Cardiac muscle cell (in vitro differentiated cells and primary cell): ENCODE data around the gene R3HCC1L. TPM values are rescaled to one million over a fixed set of nuclear protein-coding genes. Genes with fewer than 3 reads are reported as not detected.
A peak's percentile ranks its signal among the peaks of the same experiment; 100 is the strongest.

Experiments
- DNase-seq, 2 donors: peaks; one replicate each; pipeline versions ENCODE4 v3.0.0 to v3.0.0-alpha.2; 2010 to 2017; ENCODE audit warnings: low read depth in 1 of 2, low spot score in 1 of 2
- H3K27ac ChIP-seq: fragments of 200-600 bp; sonication (generic); 2 replicates; pipeline ENCODE4 v1.5.1; 2016
- H3K27me3 ChIP-seq: fragments of 200-600 bp; sonication (generic); 2 replicates; pipeline ENCODE4 v1.6.0; 2016; ENCODE audit warnings: control low read depth
- H3K36me3 ChIP-seq: fragments of 200-600 bp; sonication (generic); 2 replicates; pipeline ENCODE4 v1.5.1; 2016; ENCODE audit warnings: control low read depth
- H3K4me1 ChIP-seq: fragments of 200-600 bp; sonication (generic); 2 replicates; pipeline ENCODE4 v1.8.1; 2017; ENCODE audit warnings: low read depth, mild to moderate bottlenecking, mixed run types
- H3K4me3 ChIP-seq: fragments of 200-600 bp; sonication (generic); 2 replicates; pipeline ENCODE4 v1.5.1; 2016; ENCODE audit warnings: mild to moderate bottlenecking
- H3K9me3 ChIP-seq: fragments of 200-600 bp; sonication (generic); 2 replicates; pipeline ENCODE4 v1.5.1; 2017; ENCODE audit warnings: low read depth, mild to moderate bottlenecking, control low read depth
- polyA plus RNA-seq: library from polyadenylated mRNA; unstranded; fragments of >200 nt; fragmentation: Nextera tagmentation; extraction: Ambion mirVana; gene quantifications from 2 replicates; pipeline ENCODE4 v1.2.1, GENCODE V29; 2016
- total RNA-seq: library from RNA; depleted of rRNA; stranded (reverse); fragments of >200 nt; gene quantifications from 2 replicates; pipeline ENCODE4 v1.2.3, GENCODE V29; 2016
- TF ChIP-seq, protein P1 (sequence below): IDR thresholded peaks from 2 replicates; pipeline ENCODE4 v1.5.1; 2012; ENCODE audit warnings: low read depth, mild to moderate bottlenecking, low read length

R3HCC1L gene
- total and polyA plus RNA-seq, 2 experiments from 2014 or later: 15.8 to 16.9 TPM

DNA sequence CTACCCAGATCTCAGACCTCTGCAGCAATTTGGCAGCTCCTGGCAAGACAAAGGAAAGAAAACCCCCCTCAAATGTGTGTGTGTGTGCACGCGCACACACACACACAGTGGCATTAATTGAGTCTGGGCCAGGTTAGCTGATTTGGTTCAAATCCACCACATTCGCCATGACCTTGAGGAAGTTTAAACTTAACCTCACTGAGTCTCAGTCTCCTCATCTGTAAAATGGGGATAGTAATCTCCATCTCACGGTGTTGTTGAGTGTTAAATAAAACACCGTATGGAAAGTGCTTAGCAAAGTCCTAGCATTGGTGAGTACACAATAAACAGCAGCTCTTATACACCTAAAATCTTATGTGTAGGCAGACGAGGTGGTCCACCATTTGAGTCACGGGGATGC is 128.6 kb downstream of the R3HCC1L start:
- peaks cover 7% of the 10 kb centered on the region for H3K4me1 ChIP-seq
- H3K27me3 ChIP-seq: no peaks in the 10 kb centered on the region
- TF ChIP-seq, protein P1, sequence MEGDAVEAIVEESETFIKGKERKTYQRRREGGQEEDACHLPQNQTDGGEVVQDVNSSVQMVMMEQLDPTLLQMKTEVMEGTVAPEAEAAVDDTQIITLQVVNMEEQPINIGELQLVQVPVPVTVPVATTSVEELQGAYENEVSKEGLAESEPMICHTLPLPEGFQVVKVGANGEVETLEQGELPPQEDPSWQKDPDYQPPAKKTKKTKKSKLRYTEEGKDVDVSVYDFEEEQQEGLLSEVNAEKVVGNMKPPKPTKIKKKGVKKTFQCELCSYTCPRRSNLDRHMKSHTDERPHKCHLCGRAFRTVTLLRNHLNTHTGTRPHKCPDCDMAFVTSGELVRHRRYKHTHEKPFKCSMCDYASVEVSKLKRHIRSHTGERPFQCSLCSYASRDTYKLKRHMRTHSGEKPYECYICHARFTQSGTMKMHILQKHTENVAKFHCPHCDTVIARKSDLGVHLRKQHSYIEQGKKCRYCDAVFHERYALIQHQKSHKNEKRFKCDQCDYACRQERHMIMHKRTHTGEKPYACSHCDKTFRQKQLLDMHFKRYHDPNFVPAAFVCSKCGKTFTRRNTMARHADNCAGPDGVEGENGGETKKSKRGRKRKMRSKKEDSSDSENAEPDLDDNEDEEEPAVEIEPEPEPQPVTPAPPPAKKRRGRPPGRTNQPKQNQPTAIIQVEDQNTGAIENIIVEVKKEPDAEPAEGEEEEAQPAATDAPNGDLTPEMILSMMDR: no peak
- DNase-seq: no peak
- no peak overlapping the region for H3K4me3 ChIP-seq
- no peaks in the 10 kb centered on the region for H3K9me3 ChIP-seq
- no peak overlapping the region for H3K27ac ChIP-seq
- H3K36me3 ChIP-seq: no peaks in the 10 kb centered on the region

DNA sequence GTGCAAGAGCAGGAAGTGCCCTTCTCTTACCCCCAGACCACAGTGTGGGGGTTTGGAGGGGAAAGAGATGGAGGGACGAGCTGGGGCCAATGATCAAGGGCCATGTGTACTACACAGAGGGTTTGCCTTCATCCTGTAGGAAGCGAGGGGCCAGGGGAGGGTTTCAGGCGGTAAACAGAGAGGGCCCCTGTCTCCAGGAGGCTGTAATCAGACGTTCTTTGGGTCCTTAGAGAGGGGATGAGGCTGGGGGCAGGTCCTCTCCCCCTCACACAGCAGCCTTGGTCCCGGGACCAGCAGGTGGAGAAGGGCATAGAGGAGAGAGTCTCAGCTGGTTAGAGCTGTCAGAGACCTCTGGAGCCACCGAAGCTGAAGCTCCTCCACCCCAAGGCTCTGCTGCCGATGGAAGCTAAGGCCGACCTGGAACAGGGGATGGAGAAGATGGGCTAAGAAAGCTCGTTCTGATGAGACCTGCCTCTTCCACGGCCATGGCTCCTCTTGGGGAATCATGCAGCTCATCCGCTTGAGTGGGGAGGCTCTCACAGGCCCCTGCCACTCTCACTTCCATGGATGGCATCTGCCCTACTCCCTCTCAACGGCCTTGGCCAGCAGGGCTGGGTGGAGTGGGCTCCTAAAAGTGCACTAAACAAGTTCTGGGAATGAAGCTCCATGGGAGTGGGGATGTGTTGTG is 130.1 kb downstream of the R3HCC1L start:
- Histone ChIP-seq H3K36me3 (no peaks in the 10 kb centered on the region), H3K27ac (no peak overlapping the region), H3K9me3 (no peaks in the 10 kb centered on the region), H3K4me3 (no peak overlapping the region), H3K4me1 (peaks cover 16% of the 10 kb centered on the region), H3K27me3 (no peaks in the 10 kb centered on the region)
- DNase-seq: no peak
- TF ChIP-seq, protein P1: no peak

DNA sequence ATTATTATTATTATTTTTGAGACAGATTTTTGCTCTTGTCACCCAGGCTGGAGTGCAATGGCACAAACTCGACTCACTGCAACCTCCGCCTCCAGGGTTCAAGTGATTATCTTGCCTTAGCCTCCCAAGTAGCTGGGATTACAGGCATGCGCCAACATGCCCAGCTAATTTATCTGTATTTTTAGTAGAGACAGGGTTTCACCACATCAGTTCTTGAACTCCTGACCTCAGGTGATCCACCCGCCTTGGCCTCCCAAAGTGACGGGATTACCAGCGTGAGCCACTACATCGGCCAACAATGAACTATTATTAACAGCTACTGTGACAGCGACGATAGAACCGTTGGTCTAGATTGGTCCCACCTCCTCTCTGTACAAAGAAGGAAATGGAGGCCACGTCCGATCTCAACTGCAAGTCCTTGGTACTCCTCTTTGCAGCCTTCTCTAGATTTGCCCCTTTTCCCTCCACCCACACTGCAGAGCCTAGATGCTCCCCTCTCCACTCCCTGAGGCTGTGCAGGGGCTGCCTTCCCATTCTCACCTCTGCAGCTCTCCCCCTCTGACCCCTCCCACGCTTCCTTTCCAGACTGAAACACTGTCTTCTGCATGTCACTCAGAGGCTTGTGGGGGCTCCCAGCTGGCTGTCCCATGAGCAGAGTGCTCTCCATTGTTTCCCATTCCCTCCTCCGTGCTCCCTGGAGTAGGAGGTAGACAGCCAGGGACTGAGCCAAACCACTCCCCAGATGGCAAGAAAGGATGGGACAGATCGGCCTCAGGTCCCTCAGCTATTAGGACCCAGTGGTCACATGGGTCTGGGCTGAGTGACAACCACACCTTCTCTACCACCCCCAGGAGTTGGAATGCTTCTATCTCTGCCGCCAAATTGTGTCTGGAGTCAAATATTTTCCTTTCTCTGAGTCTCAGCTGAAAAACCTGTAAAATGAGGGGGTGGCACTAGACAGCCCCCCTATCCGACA is 131.2 kb downstream of the R3HCC1L start:
- Histone ChIP-seq H3K9me3 (no peaks in the 10 kb centered on the region), H3K27me3 (no peaks in the 10 kb centered on the region), H3K36me3 (no peaks in the 10 kb centered on the region), H3K27ac (peak overlapping the region; percentile 29), H3K4me3 (no peak overlapping the region), H3K4me1 (peaks cover 25% of the 10 kb centered on the region)
- TF ChIP-seq, protein P1: no peak
- no peak for DNase-seq

DNA sequence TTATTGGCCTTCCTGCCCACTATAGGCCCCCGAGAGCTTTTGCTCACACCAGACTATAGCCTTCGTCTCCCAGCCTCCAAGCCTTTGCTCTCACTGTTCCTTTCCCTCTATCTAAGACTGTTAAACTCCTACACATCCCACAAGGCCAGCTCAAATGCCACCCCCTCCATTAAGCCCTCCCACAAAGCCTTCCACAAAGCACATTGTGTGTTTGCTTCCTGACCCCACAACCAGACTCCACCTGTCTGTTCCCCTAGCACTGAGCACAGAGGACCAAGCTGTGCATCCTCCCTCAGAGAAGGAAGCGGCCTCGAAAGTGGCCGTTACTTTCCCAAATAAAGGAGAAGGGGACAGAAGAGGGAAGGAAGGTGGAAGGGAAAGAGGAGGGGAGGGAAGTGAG is 132.2 kb downstream of the R3HCC1L start:
- Histone ChIP-seq H3K4me1 (peaks cover 25% of the 10 kb centered on the region), H3K27ac (peak overlapping the region; percentile 29), H3K27me3 (no peaks in the 10 kb centered on the region), H3K36me3 (no peaks in the 10 kb centered on the region), H3K9me3 (no peaks in the 10 kb centered on the region), H3K4me3 (no peak overlapping the region)
- DNase-seq: no peak
- TF ChIP-seq, protein P1: no peak

DNA sequence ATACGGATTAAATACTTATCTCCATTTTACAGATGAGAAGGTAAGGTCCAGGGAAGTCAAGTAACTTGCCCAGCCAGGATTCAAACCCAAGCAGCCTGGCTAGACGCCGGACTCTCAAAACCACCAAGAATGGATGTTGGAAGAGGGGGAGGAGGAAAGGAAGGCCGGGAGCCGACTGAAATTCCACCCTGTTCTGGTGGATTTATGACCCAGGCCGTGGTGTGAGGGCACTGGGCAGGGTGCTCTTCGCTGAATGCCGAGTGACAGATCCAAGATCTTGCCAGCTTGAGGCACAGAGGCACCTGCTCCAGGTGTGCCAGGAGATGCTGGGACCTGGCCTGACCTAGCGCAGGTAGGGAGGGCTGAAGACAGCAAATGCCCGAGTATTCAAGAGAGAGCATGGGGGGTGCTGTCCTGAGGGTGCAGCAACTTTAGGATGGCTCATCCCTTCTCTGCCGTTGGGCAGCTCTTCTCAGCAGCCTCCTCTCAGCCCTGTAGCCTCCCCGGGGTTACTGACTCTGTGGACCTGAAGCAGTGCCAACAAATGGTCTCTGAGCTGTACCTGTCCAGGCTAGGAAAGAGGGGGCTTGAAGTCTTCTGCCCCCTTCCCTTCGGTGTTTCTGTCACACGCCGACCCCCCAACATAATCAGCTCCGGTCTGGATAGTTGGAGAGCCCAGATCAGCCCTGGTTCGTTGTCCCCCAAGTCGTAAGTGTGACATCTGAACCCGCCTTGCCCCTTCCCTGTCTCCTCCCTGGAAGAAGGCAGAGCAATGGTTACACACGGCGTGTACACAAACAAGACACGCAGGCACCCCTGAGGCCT is 132.8 kb downstream of the R3HCC1L start:
- H3K4me1 ChIP-seq: peaks cover 25% of the 10 kb centered on the region
- no peaks in the 10 kb centered on the region for H3K36me3 ChIP-seq
- no peak for DNase-seq
- no peaks in the 10 kb centered on the region for H3K9me3 ChIP-seq
- no peaks in the 10 kb centered on the region for H3K27me3 ChIP-seq
- no peak overlapping the region for H3K4me3 ChIP-seq
- TF ChIP-seq, protein P1: no peak
- no peak overlapping the region for H3K27ac ChIP-seq
